Subcutaneous adipose tissue (tissue), 4 donors: ENCODE measurements around the gene TAF6. TPM values are rescaled to one million over a fixed set of nuclear protein-coding genes. Genes with fewer than 3 reads are reported as not detected.

ENCODE experiments used
- total RNA-seq, 4 donors: library from RNA; depleted of rRNA; stranded (reverse); fragments of >200 nt; gene quantifications; one replicate each; pipeline ENCODE4 v1.1.0, GENCODE V29; 2016
- TF ChIP-seq, protein P1 (sequence below): fragments of 450-650 bp; IDR thresholded peaks from one replicate; pipeline ENCODE4 v1.5.1; 2016; ENCODE audit warnings: low read depth, mild to moderate bottlenecking, control low read depth, antibody characterized with exemption, moderate library complexity

TAF6 gene
- total RNA-seq, 4 donors from 2014 or later, result 9.8 to 36.2 (median 26.2) TPM

DNA sequence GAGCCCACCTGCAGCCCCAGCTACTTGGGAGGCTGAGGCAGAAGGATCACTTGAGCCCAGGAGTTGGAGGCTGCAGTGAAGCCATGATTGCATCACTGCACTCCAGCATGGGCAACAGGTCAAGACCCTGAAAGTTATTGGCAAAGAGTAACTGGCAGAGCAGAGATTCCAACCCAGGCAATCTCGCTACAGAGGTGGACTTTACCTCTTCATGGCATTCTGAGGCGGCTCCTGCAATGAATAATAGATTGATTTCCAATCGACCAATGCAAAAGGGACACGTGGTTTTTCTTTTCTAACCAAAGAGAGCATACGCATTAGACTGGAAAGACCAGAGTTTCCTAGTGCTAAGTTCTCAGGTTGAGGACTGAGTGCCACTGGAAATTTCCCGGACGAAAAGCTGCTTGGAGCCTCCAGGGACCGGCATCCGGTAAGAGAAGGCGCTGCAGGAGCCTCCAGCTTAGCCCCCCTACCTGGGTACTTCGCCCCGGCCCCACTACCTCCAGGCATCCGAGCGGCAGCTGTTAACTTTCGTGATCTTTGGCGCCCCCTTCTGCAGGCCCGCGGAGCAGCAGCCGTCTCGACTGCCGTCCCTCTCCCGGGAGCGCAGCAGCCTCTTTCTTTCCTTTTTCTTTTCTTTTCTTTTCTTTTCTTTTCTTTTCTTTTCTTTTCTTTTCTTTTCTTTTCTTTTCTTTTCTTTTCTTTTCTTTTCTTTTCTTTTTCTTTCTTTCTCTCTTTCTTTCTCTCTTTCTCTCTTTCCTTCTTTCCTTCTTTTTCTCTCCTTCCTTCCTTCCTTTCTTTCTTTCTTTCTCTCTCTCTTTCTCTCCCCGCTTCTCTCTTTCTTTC lies 11.7 kb upstream of the TAF6 start:
- TF ChIP-seq, protein P1, sequence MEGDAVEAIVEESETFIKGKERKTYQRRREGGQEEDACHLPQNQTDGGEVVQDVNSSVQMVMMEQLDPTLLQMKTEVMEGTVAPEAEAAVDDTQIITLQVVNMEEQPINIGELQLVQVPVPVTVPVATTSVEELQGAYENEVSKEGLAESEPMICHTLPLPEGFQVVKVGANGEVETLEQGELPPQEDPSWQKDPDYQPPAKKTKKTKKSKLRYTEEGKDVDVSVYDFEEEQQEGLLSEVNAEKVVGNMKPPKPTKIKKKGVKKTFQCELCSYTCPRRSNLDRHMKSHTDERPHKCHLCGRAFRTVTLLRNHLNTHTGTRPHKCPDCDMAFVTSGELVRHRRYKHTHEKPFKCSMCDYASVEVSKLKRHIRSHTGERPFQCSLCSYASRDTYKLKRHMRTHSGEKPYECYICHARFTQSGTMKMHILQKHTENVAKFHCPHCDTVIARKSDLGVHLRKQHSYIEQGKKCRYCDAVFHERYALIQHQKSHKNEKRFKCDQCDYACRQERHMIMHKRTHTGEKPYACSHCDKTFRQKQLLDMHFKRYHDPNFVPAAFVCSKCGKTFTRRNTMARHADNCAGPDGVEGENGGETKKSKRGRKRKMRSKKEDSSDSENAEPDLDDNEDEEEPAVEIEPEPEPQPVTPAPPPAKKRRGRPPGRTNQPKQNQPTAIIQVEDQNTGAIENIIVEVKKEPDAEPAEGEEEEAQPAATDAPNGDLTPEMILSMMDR, result no peak

DNA sequence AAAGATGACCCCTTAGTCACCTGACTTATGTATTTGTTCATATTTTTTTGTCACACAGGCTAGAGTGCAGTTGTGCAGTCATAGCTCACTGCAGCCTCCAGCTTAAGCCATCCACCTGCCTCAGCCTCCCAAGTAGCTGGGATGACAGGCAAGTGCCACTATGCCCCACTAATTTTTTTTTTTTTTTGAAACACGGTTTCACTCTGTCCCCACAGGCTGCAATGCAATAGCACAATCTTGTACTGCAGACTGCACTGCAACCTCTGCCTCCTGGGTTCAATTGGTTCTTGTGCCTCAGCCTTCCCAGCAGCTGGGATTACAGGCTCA lies 9.4 kb upstream of the TAF6 start:
- TF ChIP-seq, protein P1, result no peak

DNA sequence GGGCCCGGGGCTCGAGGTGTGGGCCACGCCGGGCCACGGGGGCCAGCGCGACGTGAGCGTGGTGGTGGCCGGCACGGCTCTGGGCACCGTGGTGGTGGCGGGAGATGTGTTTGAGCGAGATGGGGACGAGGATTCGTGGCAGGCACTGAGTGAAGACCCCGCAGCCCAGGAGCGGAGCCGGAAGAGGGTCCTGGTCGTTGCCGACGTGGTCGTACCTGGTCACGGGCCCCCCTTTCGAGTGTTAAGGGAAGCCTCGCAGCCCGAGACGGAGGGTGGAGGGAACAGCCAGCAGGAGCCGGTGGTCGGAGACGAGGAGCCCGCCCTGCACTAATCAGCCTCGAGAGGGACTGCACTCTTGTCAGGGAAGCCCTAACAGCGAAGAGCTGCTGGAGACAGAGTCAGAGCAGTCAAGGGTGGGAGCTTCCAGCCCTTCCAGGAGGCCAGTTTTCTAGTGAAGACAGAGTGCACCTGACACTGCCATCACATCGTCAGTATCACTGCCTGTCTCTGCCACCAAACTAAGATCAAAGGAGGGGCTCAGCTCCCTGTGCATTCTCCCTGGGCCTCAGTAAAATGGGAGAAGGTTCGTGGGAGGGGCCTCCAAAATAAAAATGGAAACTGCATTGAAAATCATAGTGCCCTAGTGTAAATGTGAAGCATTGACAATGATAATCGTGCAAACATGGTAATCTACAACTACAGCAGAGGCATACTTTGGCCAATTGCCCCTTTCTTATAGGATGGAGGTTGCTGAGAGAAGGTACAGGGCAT lies 8.9 kb upstream of the TAF6 start:
- TF ChIP-seq, protein P1, result no peak

DNA sequence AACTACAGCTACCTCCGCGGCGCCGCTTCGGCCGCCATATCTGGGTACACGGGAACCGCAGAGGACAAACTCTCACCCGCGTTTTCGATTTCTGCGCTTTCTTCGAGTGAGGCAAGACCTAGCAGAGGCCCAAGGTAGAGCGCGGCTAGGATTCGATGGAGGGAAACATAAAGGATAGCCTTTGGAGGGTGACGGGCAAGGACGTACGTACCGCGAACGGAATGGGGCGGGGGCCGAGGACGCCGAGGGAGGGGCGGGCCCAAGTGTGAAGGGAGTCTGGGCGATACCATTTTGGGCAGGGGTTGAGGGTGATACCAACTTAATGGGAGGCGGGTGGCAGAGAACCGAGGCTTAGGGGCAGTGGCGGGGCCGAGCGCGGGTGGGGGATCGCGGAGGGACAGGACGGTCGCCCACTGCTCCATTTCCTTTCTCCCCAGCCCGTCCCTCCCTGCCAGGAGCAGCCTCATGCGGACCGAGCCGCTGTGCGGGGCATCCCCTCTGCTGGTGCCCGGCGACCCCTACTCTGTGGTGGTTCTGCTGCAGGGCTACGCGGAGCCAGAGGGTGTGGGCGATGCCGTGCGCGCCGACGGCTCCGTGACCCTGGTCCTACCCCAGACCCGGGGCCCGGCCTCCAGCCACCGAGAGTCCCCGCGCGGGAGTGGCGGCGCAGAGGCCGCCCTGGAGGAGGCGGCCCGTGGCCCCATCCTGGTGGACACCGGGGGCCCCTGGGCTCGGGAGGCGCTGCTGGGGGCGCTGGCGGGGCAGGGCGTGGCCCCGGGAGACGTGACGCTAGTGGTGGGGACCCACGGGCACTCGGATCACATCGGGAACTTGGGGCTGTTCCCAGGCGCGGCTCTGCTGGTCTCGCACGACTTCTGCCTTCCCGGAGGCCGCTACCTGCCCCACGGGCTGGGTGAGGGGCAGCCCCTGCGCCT lies 8.0 kb upstream of the TAF6 start, which contains the start of gene MBLAC1:
Gene MBLAC1, plus strand, starts transcription at position 37 of the 935 bp plus-strand sequence. Its CDS starts 429 bp downstream, at position 466.
- TF ChIP-seq, protein P1, result no peak

DNA sequence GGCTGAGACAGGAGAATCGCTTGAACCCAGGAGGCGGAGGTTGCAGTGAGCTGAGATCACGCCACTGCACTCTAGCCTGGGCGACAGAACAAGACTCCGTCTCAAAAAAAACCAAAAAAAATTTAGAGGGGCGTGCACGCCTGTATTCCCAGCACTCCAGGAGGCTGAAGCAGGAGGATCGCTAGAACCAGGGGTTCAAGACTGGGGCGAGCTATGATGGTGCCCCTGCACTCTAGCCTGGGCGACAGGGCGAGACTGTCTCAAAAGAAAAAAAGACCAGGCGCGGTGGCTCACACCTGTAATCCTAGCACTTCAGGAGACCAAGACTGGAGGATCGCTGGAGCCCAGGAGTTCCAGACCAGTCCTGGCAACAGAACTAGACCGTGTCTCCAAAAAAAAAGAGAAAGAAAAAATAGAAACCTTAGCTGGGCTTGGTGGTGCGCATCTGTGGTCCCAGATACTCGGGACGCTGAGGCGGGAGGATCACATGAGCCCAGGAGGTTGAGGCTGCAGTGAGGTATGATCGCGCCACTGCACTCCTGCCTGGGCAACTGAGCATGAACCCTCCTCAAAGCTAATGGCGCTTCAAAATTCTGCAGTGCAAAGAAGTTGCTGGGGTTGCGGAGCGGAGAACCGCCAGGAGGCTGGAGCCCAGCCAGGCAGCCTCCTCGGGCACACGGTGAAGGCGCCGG lies 7.2 kb upstream of the TAF6 start:
- TF ChIP-seq, protein P1, result no peak

DNA sequence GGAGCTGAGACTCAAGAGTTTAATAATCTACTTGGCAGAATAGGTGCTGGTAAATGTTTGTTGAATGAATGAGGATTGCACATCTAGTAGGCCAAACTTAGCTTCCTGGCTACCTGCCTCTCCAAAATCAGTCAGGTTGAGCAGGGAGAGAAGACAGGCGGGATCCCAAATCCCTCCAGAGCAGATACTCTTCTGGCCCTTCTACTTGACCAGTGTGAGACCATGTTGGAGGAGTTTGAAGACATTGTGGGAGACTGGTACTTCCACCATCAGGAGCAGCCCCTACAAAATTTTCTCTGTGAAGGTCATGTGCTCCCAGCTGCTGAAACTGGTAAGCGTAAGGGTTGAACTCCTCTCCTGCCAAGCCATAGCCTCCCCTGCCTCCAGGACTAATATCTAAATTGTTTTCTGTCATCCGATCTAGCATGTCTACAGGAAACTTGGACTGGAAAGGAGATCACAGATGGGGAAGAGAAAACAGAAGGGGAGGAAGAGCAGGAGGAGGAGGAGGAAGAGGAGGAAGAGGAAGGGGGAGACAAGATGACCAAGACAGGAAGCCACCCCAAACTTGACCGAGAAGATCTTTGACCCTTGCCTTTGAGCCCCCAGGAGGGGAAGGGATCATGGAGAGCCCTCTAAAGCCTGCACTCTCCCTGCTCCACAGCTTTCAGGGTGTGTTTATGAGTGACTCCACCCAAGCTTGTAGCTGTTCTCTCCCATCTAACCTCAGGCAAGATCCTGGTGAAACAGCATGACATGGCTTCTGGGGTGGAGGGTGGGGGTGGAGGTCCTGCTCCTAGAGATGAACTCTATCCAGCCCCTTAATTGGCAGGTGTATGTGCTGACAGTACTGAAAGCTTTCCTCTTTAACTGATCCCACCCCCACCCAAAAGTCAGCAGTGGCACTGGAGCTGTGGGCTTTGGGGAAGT lies 5.4 kb upstream of the TAF6 start:
- TF ChIP-seq, protein P1, result no peak
